ENCODE measurements around the gene JCAD.

DNA sequence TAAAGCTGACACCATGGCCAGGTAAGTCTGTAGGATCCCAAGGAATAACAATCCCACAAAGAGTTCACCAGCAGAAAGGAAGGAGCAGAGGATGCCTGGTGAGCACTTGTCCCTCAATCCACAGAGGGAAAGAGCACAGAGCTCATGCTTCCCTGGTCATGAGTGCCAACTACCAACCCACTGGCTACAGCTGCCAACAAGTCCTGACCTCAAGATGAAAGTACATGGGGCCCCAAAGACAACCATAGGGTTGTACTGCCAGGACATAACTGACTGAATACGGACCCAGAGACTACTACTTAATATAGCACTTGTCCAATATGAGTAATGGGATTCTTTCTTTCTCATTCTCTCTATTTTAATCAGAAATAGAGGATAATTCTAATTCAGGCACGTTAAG, 83.3 kb downstream of the JCAD start:
- no peak for TF ChIP-seq TAF1 (IDR thresholded peaks at IDR 0.05; ENCODE audit: borderline replicate concordance, insufficient read depth, low read length)
- no peak for TF ChIP-seq SIN3A (IDR thresholded peaks at IDR 0.05; ENCODE audit: borderline replicate concordance, insufficient read depth, low read length)
- TF ChIP-seq, protein P1, sequence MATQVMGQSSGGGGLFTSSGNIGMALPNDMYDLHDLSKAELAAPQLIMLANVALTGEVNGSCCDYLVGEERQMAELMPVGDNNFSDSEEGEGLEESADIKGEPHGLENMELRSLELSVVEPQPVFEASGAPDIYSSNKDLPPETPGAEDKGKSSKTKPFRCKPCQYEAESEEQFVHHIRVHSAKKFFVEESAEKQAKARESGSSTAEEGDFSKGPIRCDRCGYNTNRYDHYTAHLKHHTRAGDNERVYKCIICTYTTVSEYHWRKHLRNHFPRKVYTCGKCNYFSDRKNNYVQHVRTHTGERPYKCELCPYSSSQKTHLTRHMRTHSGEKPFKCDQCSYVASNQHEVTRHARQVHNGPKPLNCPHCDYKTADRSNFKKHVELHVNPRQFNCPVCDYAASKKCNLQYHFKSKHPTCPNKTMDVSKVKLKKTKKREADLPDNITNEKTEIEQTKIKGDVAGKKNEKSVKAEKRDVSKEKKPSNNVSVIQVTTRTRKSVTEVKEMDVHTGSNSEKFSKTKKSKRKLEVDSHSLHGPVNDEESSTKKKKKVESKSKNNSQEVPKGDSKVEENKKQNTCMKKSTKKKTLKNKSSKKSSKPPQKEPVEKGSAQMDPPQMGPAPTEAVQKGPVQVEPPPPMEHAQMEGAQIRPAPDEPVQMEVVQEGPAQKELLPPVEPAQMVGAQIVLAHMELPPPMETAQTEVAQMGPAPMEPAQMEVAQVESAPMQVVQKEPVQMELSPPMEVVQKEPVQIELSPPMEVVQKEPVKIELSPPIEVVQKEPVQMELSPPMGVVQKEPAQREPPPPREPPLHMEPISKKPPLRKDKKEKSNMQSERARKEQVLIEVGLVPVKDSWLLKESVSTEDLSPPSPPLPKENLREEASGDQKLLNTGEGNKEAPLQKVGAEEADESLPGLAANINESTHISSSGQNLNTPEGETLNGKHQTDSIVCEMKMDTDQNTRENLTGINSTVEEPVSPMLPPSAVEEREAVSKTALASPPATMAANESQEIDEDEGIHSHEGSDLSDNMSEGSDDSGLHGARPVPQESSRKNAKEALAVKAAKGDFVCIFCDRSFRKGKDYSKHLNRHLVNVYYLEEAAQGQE (IDR thresholded peaks at IDR 0.05; ENCODE audit: insufficient read depth in 1 of 2, low read depth in 2 of 2, low read length in 2 of 2) = no peak
- no peak for TF ChIP-seq POLR2AphosphoS5 (IDR thresholded peaks at IDR 0.05; ENCODE audit: low read depth, low read length)
- no peak for TF ChIP-seq FOXP2 (optimal IDR thresholded peaks at IDR 0.05; ENCODE audit: borderline replicate concordance, extremely low read depth, extremely low read length, insufficient read depth)
